ENCODE measurements around the gene TOB2. TPM values are rescaled to one million over a fixed set of nuclear protein-coding genes. Genes with fewer than 3 reads are reported as not detected.

The TOB2 gene
- total RNA-seq, 1 experiment from 2014 or later, result 43.7 TPM

DNA sequence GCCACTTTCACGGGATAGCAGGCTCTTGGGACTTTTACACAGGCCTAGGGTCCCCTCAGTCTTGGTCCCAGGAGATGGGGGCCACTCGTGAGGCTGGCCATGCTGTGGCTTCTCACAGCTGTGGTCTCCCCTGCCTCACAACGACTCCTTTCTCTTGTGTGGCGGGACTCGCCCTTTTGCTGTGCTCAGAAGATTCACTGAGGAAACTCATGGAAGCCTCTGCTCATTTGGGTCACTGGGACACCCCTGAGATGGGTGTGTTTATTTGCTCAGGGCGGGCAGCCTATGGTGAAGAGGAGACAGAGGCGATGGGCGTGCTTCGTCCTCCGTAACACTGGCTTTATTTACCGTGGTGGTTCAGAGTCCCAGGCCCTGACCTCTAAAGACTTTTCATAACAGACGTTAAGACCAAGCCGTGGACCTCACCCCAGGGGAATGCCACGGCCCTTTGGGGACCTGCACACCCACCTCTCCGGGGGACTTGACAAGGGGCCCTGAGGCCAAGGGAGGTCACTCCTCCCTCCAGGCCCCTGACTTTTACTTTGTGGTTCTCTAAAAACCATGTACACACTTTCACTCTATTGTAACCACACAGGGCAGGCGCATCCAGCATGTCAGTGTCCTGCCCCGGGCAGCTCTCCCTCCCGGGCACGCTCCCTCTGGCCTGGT lies 49.3 kb downstream of the TOB2 start:
- Histone ChIP-seq H3K9me3 (ENCODE audit: low read length) (no peaks in the 10 kb centered on the region), H3K4me2 (ENCODE audit: low read depth, low read length, poor library complexity, severe bottlenecking) (no peak overlapping the region), H3K9ac (ENCODE audit: low read length) (no peak overlapping the region)

DNA sequence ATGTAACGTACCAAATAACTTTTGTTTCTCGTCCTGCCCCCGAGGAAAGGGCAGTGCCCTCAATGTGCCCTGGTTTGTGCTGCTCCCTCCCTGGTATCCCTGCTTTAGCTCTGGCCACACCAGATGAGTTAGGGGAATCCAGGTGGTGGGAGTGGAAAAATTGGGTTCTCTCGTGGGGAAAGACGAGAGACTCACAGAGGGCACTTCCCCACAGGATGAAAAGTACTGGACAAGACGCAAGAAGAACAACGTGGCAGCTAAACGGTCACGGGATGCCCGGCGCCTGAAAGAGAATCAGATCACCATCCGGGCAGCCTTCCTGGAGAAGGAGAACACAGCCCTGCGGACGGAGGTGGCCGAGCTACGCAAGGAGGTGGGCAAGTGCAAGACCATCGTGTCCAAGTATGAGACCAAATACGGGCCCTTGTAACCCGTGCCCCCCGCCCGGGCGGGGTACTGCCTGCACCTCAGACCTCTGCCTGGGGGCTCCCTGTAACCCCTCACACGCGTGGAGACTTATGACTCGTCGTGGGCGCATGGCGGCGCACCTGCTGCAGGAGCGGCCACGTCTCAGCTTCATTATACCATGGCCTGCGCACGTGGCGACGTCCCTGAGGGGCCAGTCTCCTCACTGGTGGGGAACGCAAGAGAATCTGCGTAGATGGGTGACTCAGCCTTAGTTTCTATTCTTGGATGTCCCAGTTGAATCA lies 50.9 kb downstream of the TOB2 start:
- H3K27me3 ChIP-seq (ENCODE audit: low read length), result no peaks in the 10 kb centered on the region
- H3K4me2 ChIP-seq (ENCODE audit: low read depth, low read length, poor library complexity, severe bottlenecking), result no peak overlapping the region
- H3K36me3 ChIP-seq (ENCODE audit: insufficient read depth, low read length), result no peaks in the 10 kb centered on the region; the same call in 1 of the 2 replicates
- no peak overlapping the region for H3K9ac ChIP-seq (ENCODE audit: low read length)
- no peak for DNase-seq
- H3K4me3 ChIP-seq (ENCODE audit: low read length), result no peak overlapping the region
- H4K20me1 ChIP-seq (ENCODE audit: insufficient read depth, low read depth, low read length), result no peaks in the 10 kb centered on the region
- no peaks in the 10 kb centered on the region for H3K79me2 ChIP-seq (ENCODE audit: low read length)
- no peaks in the 10 kb centered on the region for H3K4me1 ChIP-seq (ENCODE audit: low read length)
- H3K27ac ChIP-seq (ENCODE audit: low read length), result no peak overlapping the region
- no peaks in the 10 kb centered on the region for H3K9me2 ChIP-seq (replicated peaks; ENCODE audit: insufficient read depth, low read length)
- H2AFZ ChIP-seq (ENCODE audit: low read length), result no peak overlapping the region
- H3K9me3 ChIP-seq (ENCODE audit: low read length), result no peaks in the 10 kb centered on the region

More for the DNA sequence above, 49.3 kb downstream of the TOB2 start:
- no peak overlapping the region for H3K27ac ChIP-seq (ENCODE audit: low read length)
- no peak overlapping the region for H3K4me3 ChIP-seq (ENCODE audit: low read length)
- H4K20me1 ChIP-seq (ENCODE audit: insufficient read depth, low read depth, low read length), result no peaks in the 10 kb centered on the region
- H3K4me1 ChIP-seq (ENCODE audit: low read length), result peaks cover 7% of the 10 kb centered on the region
- no peaks in the 10 kb centered on the region for H3K79me2 ChIP-seq (ENCODE audit: low read length)
- no peaks in the 10 kb centered on the region for H3K27me3 ChIP-seq (ENCODE audit: low read length)
- no peak overlapping the region for H2AFZ ChIP-seq (ENCODE audit: low read length)
- DNase-seq, result no peak
- H3K36me3 ChIP-seq (ENCODE audit: insufficient read depth, low read length), result no peaks in the 10 kb centered on the region; the same call in 1 of the 2 replicates
- H3K9me2 ChIP-seq (replicated peaks; ENCODE audit: insufficient read depth, low read length), result no peaks in the 10 kb centered on the region

DNA sequence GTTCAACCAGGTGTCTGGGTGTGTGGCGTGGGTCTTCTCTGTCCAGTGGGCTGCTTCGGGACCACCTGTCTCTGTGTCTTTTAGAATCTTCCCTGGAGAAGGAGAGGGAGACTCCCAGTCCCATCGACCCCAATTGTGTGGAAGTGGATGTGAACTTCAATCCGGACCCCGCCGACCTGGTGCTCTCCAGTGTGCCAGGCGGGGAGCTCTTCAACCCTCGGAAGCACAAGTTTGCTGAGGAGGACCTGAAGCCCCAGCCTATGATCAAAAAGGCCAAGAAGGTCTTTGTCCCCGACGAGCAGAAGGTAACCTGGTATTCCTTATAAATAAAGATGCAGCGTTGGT lies 52.6 kb downstream of the TOB2 start:
- DNase-seq, result no peak
- no peaks in the 10 kb centered on the region for H3K79me2 ChIP-seq (ENCODE audit: low read length)
- no peaks in the 10 kb centered on the region for H3K9me2 ChIP-seq (replicated peaks; ENCODE audit: insufficient read depth, low read length)
- H3K4me1 ChIP-seq (ENCODE audit: low read length), result no peaks in the 10 kb centered on the region
- H3K9me3 ChIP-seq (ENCODE audit: low read length), result no peaks in the 10 kb centered on the region
- H3K4me3 ChIP-seq (ENCODE audit: low read length), result no peak overlapping the region
- H4K20me1 ChIP-seq (ENCODE audit: insufficient read depth, low read depth, low read length), result no peaks in the 10 kb centered on the region
- no peak overlapping the region for H3K9ac ChIP-seq (ENCODE audit: low read length)
- no peak overlapping the region for H2AFZ ChIP-seq (ENCODE audit: low read length)
- H3K4me2 ChIP-seq (ENCODE audit: low read depth, low read length, poor library complexity, severe bottlenecking), result no peak overlapping the region
- H3K27me3 ChIP-seq (ENCODE audit: low read length), result no peaks in the 10 kb centered on the region
- peaks cover 2% of the 10 kb centered on the region; the same call in 1 of the 2 replicates for H3K36me3 ChIP-seq (ENCODE audit: insufficient read depth, low read length)
- no peak overlapping the region for H3K27ac ChIP-seq (ENCODE audit: low read length)

DNA sequence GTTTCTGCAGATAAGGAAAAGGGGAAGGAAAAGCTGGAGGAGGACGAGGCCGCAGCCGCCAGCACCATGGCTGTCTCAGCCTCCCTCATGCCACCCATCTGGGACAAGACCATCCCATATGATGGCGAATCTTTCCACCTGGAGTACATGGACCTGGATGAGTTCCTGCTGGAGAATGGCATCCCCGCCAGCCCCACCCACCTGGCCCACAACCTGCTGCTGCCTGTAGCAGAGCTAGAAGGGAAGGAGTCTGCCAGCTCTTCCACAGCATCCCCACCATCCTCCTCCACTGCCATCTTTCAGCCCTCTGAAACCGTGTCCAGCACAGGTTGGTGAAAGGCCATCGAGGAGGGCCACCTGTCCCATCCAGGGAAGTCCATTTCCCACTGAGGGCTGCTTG lies 59.3 kb downstream of the TOB2 start:
- no peak overlapping the region for H3K9ac ChIP-seq (ENCODE audit: low read length)
- H3K4me1 ChIP-seq (ENCODE audit: low read length), result peaks cover 16% of the 10 kb centered on the region
- H3K27me3 ChIP-seq (ENCODE audit: low read length), result no peaks in the 10 kb centered on the region
- H3K9me2 ChIP-seq (replicated peaks; ENCODE audit: insufficient read depth, low read length), result no peaks in the 10 kb centered on the region
- no peak overlapping the region for H2AFZ ChIP-seq (ENCODE audit: low read length)
- no peak overlapping the region for H3K4me2 ChIP-seq (ENCODE audit: low read depth, low read length, poor library complexity, severe bottlenecking)
- peaks cover 15% of the 10 kb centered on the region for H3K79me2 ChIP-seq (ENCODE audit: low read length)
- H3K36me3 ChIP-seq (ENCODE audit: insufficient read depth, low read length), result 0 out of 2 replicates have a peak, but pooled peaks cover 2% of the 10 kb centered on the region
- no peak overlapping the region for H3K4me3 ChIP-seq (ENCODE audit: low read length)
- no peaks in the 10 kb centered on the region for H3K9me3 ChIP-seq (ENCODE audit: low read length)
- no peaks in the 10 kb centered on the region for H4K20me1 ChIP-seq (ENCODE audit: insufficient read depth, low read depth, low read length)
- no peak for DNase-seq
- no peak overlapping the region for H3K27ac ChIP-seq (ENCODE audit: low read length)

DNA sequence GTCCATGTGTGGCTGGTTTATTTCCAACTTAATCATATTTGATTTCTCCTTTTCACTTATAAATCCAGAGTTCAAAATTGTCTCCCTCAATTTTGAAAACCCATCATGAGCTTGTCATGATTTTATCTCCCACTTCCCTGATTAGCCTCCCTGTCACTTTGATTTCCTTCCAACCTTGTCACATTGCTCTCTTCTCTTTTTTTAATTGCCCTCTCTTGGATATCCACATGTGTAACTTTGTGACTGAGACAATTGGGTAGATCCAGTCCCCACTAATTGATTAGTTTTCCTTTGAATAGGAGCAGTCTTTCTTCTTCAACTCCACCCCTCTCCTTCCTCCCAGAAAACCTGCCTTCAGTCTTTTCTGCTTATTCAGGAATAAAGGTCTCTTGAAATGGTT lies 62.5 kb downstream of the TOB2 start:
- peaks cover 25% of the 10 kb centered on the region for H3K4me1 ChIP-seq (ENCODE audit: low read length)
- no peaks in the 10 kb centered on the region for H3K36me3 ChIP-seq (ENCODE audit: insufficient read depth, low read length)
- no peak for DNase-seq
- H3K9me2 ChIP-seq (replicated peaks; ENCODE audit: insufficient read depth, low read length), result no peaks in the 10 kb centered on the region
- H3K27ac ChIP-seq (ENCODE audit: low read length), result no peak overlapping the region
- no peak overlapping the region for H3K4me3 ChIP-seq (ENCODE audit: low read length)
- no peak overlapping the region for H3K9ac ChIP-seq (ENCODE audit: low read length)
- H3K9me3 ChIP-seq (ENCODE audit: low read length), result no peaks in the 10 kb centered on the region
- peaks cover 17% of the 10 kb centered on the region for H3K79me2 ChIP-seq (ENCODE audit: low read length)
- H4K20me1 ChIP-seq (ENCODE audit: insufficient read depth, low read depth, low read length), result no peaks in the 10 kb centered on the region
- no peaks in the 10 kb centered on the region for H3K27me3 ChIP-seq (ENCODE audit: low read length)
- no peak overlapping the region for H2AFZ ChIP-seq (ENCODE audit: low read length)
- H3K4me2 ChIP-seq (ENCODE audit: low read depth, low read length, poor library complexity, severe bottlenecking), result no peak overlapping the region

Other genes with a start within 250 kb of the TOB2 start
- 19.9 and 29.7 TPM in 2 replicates for gene L3MBTL2, start 241.5 kb downstream of the TOB2 start, total RNA-seq (2014; rRNA removed; shearing (Covaris generic); ENCODE audit: low replicate concordance)
- gene CHADL, start 205.9 kb downstream of the TOB2 start, total RNA-seq (2014; rRNA removed; shearing (Covaris generic); ENCODE audit: low replicate concordance), result 0.90 TPM in 1 of 2 replicates, not detected in the other
- gene RANGAP1, start 160.6 kb downstream of the TOB2 start, total RNA-seq (2014; rRNA removed; shearing (Covaris generic); ENCODE audit: low replicate concordance), result 26.3 and 47.3 TPM in 2 replicates
- 18.1 and 34.2 TPM in 2 replicates for gene ZC3H7B, start 145.3 kb downstream of the TOB2 start, total RNA-seq (2014; rRNA removed; shearing (Covaris generic); ENCODE audit: low replicate concordance)
- 4.4 and 6.8 TPM in 2 replicates for gene TEF, start 64.9 kb downstream of the TOB2 start, total RNA-seq (2014; rRNA removed; shearing (Covaris generic); ENCODE audit: low replicate concordance)
- 43.2 and 90.3 TPM in 2 replicates for gene PHF5A, start 21.9 kb upstream of the TOB2 start, total RNA-seq (2014; rRNA removed; shearing (Covaris generic); ENCODE audit: low replicate concordance)
- gene ACO2, start 22.3 kb upstream of the TOB2 start, total RNA-seq (2014; rRNA removed; shearing (Covaris generic); ENCODE audit: low replicate concordance), result 67.7 and 102 TPM in 2 replicates
- 13.2 and 17.1 TPM in 2 replicates for gene POLR3H, start 97.7 kb upstream of the TOB2 start, total RNA-seq (2014; rRNA removed; shearing (Covaris generic); ENCODE audit: low replicate concordance)
- gene CSDC2, start 114.2 kb upstream of the TOB2 start, total RNA-seq (2014; rRNA removed; shearing (Covaris generic); ENCODE audit: low replicate concordance), result not detected in 2 replicates
- gene PMM1, start 143.0 kb upstream of the TOB2 start, total RNA-seq (2014; rRNA removed; shearing (Covaris generic); ENCODE audit: low replicate concordance), result 10.0 and 15.2 TPM in 2 replicates
- 27.9 and 76.0 TPM in 2 replicates for gene DESI1, start 174.2 kb upstream of the TOB2 start, total RNA-seq (2014; rRNA removed; shearing (Covaris generic); ENCODE audit: low replicate concordance)
- 173 and 248 TPM in 2 replicates for gene XRCC6, start 174.5 kb upstream of the TOB2 start, total RNA-seq (2014; rRNA removed; shearing (Covaris generic); ENCODE audit: low replicate concordance)
- gene SNU13, start 242.1 kb upstream of the TOB2 start, total RNA-seq (2014; rRNA removed; shearing (Covaris generic); ENCODE audit: low replicate concordance), result 148 and 185 TPM in 2 replicates

Data from Karpas-422 (cell line).